IPS DF 6.9 (cell line): ENCODE data around the gene NANP.

ENCODE experiments used
- DNase-seq: peaks from one replicate; pipeline ENCODE4 v3.0.0-alpha.2; 2013; ENCODE audit warnings: low read depth, low spot score
- H3K27ac ChIP-seq: one replicate; pipeline ENCODE4 v1.5.1; 2013; ENCODE audit warnings: low read length, control low read depth
- H3K27me3 ChIP-seq: 2 replicates; pipeline ENCODE4 v1.6.1; 2013; ENCODE audit warnings: mild to moderate bottlenecking, low read length; ENCODE audit not compliant: control insufficient read depth, insufficient read depth
- H3K36me3 ChIP-seq: 2 replicates; pipeline ENCODE4 v1.6.1; 2013; ENCODE audit warnings: low read length; ENCODE audit not compliant: control insufficient read depth, insufficient read depth
- H3K4me1 ChIP-seq: 2 replicates; pipeline ENCODE4 v1.6.1; 2013; ENCODE audit warnings: low read length; ENCODE audit not compliant: control insufficient read depth, insufficient read depth
- H3K4me3 ChIP-seq: 2 replicates; pipeline ENCODE4 v1.5.1; 2013; ENCODE audit warnings: mild to moderate bottlenecking, low read length
- H3K9me3 ChIP-seq: 2 replicates; pipeline ENCODE4 v1.6.1; 2013; ENCODE audit warnings: low read length, inconsistent platforms; ENCODE audit not compliant: control insufficient read depth, insufficient read depth
- WGBS: extraction: QIAGEN DNeasy Blood & Tissue Kit; methylation state at CpG from one replicate; pipeline ENCODE4 v1.1.7; 2013; ENCODE audit warnings: mixed read lengths, missing lambda C conversion rate; ENCODE audit not compliant: insufficient read length, insufficient coverage; 5-methylcytosine and 5-hydroxymethylcytosine counted together

NANP gene

DNA sequence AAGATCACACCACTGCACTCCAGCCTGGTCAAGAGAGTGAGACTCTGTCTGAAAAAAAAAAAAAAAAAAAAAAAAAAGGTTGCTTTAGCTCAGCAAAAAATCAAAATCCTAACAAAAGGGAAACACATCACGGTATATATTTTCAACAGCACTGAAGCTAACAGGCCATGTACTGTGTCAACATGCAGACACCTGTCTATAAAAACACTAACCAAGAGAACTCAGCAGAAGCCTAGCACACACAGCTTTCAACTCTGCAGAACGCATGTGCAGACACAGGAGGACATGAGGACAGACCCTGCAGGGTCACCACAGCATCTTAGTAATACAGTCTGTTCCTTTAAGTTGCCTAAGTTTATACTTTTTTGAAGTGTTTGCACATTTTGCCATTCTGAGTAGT is 52.0 kb downstream of the NANP start:
- Histone ChIP-seq H3K9me3 (no peaks in the 10 kb centered on the region), H3K4me1 (no peaks in the 10 kb centered on the region), H3K27ac (no peak overlapping the region), H3K36me3 (no peaks in the 10 kb centered on the region), H3K27me3 (no peaks in the 10 kb centered on the region), H3K4me3 (no peak overlapping the region)
- no CpG with 5 or more reads among the region's 2 CpGs for WGBS
- DNase-seq = no peak

DNA sequence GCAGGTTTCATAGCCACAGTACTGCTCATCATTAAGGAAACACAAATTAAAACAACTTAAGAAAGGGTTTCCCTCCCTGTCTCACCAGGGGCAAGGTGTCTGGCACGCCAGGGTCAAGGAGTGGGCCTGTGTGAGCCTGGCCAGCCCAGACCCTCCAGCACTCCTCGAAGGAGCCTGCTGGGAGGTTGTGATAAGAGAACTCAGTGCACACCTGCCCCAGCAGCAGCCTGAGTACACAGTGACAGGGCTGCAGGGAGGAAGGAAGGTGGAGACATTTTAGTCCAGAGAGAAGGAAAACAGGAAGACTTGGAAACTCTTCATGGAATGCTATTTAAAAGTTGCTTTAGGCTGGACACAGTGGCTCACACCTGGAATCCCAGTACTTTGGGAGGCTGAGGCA is 52.6 kb downstream of the NANP start:
- WGBS = no CpG with 5 or more reads among the region's 2 CpGs

DNA sequence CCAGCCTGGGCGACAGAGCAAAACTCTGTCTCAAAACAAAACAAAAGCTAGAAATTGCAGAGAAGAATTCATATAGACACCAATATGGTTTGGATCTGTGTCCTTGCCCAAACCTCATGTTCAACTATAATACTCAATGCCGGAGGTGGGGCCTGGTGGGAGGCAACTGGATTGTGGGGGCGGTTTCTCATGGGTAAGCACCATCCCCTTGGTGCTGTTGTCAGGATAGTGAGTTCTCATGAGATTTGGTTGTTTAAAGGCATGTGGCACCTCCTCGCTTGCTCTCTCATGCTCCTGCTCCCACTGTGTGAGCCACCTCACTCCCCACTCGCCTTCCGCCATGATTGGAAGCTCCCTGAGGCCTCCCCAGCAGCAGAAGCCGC is 53.7 kb downstream of the NANP start:
- H3K27ac ChIP-seq = no peak overlapping the region
- no CpG with 5 or more reads among the region's 7 CpGs for WGBS
- no peak for DNase-seq

More for the DNA sequence above, 52.6 kb downstream of the NANP start:
- no peaks in the 10 kb centered on the region for H3K9me3 ChIP-seq
- no peaks in the 10 kb centered on the region for H3K27me3 ChIP-seq
- DNase-seq = no peak
- no peaks in the 10 kb centered on the region for H3K4me1 ChIP-seq
- H3K4me3 ChIP-seq = no peak overlapping the region
- H3K36me3 ChIP-seq = no peaks in the 10 kb centered on the region
- H3K27ac ChIP-seq = no peak overlapping the region

DNA sequence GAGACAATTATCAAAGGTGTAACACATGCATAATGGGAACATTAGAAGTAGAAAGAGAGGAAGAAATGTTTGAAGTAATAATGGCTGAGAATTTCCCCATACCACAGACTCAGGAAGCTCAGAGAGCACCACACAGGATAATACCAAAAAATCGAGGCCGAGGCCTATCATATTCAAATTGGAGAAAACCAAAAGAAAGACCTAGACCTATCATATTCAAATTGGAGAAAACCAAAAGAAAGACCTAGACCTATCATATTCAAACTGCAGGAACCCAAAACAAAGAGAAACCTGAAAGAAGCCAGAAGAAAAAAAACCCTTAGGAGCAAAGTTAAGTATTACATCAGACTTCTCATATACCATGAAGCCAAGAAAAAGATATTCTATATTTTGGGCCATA is 56.5 kb downstream of the NANP start:
- Histone ChIP-seq H3K9me3 (no peaks in the 10 kb centered on the region), H3K27ac (no peak overlapping the region), H3K27me3 (no peaks in the 10 kb centered on the region), H3K36me3 (no peaks in the 10 kb centered on the region), H3K4me3 (no peak overlapping the region), H3K4me1 (no peaks in the 10 kb centered on the region; the same call in 1 of the 2 replicates)
- DNase-seq = no peak
- WGBS = no CpG with 5 or more reads among the region's 2 CpGs

More for the DNA sequence above, 53.7 kb downstream of the NANP start:
- Histone ChIP-seq H3K4me3 (no peak overlapping the region), H3K36me3 (no peaks in the 10 kb centered on the region), H3K4me1 (no peaks in the 10 kb centered on the region; the same call in 1 of the 2 replicates), H3K27me3 (no peaks in the 10 kb centered on the region), H3K9me3 (no peaks in the 10 kb centered on the region)

DNA sequence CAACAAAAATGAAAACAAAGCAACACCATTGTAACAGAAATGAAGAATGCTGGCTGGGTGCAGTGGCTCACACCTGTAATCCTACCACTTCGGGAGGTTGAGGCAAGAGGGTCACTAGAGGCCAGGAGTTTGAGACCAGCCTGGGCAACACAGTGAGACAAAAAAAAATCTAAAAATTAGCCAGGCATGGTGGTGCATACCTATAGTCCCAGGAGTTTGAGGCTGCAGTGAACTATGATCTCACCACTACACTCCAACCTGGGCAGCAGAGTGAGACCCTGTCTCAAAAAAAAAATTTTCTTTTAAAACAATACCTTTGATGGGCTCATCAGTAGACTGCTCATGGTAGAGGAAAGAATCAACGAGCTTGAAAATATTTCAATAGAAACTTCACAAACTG is 57.0 kb downstream of the NANP start:
- DNase-seq = no peak
- H3K4me1 ChIP-seq = no peaks in the 10 kb centered on the region; the same call in 1 of the 2 replicates
- H3K4me3 ChIP-seq = no peak overlapping the region
- WGBS = no CpG with 5 or more reads among the region's 2 CpGs
- no peaks in the 10 kb centered on the region for H3K9me3 ChIP-seq
- H3K27ac ChIP-seq = no peak overlapping the region
- H3K36me3 ChIP-seq = no peaks in the 10 kb centered on the region
- H3K27me3 ChIP-seq = no peaks in the 10 kb centered on the region

DNA sequence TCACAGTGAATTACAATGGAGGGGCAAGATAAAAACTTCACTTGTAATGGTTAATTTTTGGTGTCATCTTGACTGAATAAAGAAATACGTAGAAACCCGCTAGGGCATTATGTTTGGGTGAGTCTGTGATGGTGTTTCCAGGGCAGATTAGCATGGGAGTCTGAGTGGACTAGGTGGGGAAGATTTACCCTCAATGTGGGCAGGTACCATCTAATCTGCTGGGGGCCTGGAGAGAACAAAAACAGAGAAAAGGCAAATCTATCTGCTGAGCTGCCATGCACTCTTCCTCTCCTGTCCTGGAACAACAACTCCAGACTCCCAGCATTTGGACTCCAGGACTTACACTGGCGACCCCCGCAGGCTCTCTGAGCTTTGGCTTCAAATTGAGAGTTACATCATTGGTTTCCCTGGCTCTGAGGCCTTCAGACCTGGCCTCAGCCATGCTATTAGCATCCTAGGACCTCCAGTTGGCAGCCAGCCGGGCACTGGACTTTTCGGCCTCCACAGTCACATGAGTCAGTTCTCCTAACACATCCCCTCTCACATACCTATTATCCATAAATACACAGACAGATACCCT is 58.1 kb downstream of the NANP start:
- no CpG with 5 or more reads among the region's 6 CpGs for WGBS
- H3K4me1 ChIP-seq = no peaks in the 10 kb centered on the region; the same call in 1 of the 2 replicates

DNA sequence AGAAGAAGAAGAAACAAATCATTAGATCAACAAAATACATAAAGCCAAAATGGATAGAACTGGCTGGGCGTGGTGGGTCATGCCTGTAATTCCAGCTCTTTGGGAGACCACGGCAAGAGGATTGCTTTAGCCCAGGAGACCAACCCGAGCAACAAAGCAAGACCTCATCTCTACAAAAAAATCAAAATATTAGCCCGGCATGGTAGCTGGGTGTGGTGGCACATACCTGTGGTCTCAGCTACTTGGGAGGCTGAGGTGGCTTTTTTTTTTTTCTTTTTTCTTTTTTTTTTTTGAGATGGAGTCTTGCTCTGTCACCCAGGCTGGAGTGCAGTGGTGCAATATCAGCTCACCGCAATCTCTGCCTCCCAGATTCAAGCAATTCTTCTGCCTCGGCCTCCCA is 59.9 kb downstream of the NANP start:
- Histone ChIP-seq H3K4me1 (no peaks in the 10 kb centered on the region; the same call in 1 of the 2 replicates), H3K4me3 (no peak overlapping the region), H3K36me3 (no peaks in the 10 kb centered on the region; the same call in 1 of the 2 replicates), H3K9me3 (no peaks in the 10 kb centered on the region), H3K27me3 (no peaks in the 10 kb centered on the region), H3K27ac (no peak overlapping the region)
- no CpG with 5 or more reads among the region's 6 CpGs for WGBS
- DNase-seq = no peak

More for the DNA sequence above, 58.1 kb downstream of the NANP start:
- no peak for DNase-seq
- no peak overlapping the region for H3K4me3 ChIP-seq
- no peaks in the 10 kb centered on the region for H3K27me3 ChIP-seq
- H3K27ac ChIP-seq = no peak overlapping the region
- no peaks in the 10 kb centered on the region for H3K9me3 ChIP-seq
- no peaks in the 10 kb centered on the region for H3K36me3 ChIP-seq

DNA sequence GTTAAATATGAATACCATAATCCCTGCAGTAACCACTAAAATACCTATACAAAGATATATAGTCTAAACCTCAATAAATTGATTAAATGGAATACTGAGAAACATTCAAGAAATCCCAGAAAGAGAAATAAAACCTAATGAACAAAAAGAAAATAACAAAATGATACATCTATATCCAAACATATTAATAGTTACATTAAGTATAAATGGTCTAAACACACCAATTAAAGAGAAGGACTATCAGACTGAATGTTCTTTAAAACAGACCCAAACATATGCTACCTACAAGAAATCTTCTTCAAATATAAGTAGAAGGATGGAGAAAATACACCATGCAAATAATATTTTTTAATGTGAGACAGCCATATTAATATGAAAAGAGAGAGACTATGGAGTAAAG is 60.5 kb downstream of the NANP start:
- Histone ChIP-seq H3K36me3 (no peaks in the 10 kb centered on the region; the same call in 1 of the 2 replicates), H3K4me1 (no peaks in the 10 kb centered on the region; the same call in 1 of the 2 replicates), H3K4me3 (no peak overlapping the region), H3K27ac (no peak overlapping the region), H3K27me3 (no peaks in the 10 kb centered on the region), H3K9me3 (no peaks in the 10 kb centered on the region)
- no peak for DNase-seq
